ENCODE data around the gene TBX15.

GRCh38 chr1:118973531-118974137 lies 14.5 kb downstream of the TBX15 start:
- no peak for TF ChIP-seq ZNF699 (CRISPR knock-in tag; IDR thresholded peaks at IDR 0.05; ENCODE audit: insufficient replicate concordance)
- TF ChIP-seq ZNF3 (CRISPR knock-in tag; IDR thresholded peaks at IDR 0.05), result no peak
